Cardiac septum (tissue), 1 donor: ENCODE results near the gene RANBP17. TPM values are rescaled to one million over a fixed set of nuclear protein-coding genes. Genes with fewer than 3 reads are reported as not detected.

ENCODE experiments used
- DNase-seq: peaks from one replicate; pipeline ENCODE4 v3.0.0-alpha.2; 2020; ENCODE audit warnings: low spot score
- intact Hi-C: fragments of 100-400 bp; cut with DNase I; formaldehyde crosslinking; loops from one replicate; pipeline ENCODE4 v1.14.0; 2022
- total RNA-seq: library from RNA; stranded (reverse); fragmentation: NEBNext Ultra II Directional; extraction: Animal tissue kit (Norgen Biotek cat#: 25700); gene quantifications from one replicate; pipeline ENCODE4 v1.2.1, GENCODE V29; 2021
- donor health status: DM: no; HTN: no; CAD: no.

The RANBP17 gene
- total RNA-seq, 1 donor from 2014 or later: 9.9 TPM

DNA sequence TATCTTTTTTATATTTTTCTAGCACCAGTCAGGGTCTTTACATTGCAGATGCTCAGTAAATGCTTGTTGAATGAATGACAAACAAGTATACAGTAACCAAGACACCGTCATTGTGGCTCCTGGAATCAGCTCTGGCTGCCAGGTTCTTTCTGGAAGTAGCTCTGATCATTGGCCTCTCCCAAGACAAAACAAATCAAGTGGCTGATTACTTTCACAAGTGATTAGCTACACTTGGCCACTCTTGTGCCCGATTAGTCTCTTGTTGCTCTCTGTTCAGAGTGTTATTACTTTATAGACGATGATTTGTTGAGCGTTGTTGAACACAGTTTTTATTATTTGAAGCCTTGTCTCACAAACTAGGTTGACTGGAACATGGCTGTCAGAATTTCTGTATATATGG, 327.6 kb downstream of the RANBP17 start:
- intact Hi-C loops: no loop called here
- DNase-seq: no peak

DNA sequence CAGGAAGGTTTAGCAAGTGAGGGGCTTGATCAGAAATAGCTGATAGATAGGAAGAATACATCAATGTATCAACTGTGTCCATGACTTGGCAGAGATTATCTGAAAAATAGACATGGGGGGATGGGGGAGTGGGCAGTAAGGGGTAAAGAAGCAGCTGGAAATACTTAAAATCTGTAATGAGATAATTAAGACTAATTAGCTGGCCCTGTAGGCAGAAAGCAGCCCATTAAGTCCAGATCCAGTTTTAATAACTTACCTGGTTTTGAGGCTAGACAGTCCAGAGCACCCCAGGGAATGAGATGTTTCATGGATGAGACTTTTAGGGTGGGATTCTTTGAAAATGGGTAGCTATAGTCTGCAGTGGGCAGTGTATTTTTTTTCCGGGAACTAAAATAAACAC, 330.3 kb downstream of the RANBP17 start:
- intact Hi-C loops: no loop called here
- no peak for DNase-seq

DNA sequence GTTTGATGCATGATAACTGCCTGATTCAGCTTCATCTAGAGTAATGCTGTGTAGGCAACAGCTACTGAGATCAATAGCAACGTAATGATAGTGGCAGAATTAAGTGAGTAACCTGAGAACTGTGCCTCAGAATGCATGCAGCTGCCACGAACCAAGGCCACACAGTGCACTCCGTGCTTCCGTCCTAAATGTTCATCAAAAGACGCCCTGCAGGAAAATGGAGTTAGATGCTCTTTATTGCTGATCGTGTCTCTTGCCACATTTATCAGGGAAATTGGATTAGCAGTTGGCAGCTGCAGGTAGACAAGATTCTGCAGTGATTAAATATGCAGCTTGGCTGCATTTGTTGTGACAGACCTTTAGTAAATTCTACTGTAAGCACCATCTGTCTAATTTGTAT, 339.5 kb downstream of the RANBP17 start:
- DNase-seq: no peak
- intact Hi-C loops: no loop called here

DNA sequence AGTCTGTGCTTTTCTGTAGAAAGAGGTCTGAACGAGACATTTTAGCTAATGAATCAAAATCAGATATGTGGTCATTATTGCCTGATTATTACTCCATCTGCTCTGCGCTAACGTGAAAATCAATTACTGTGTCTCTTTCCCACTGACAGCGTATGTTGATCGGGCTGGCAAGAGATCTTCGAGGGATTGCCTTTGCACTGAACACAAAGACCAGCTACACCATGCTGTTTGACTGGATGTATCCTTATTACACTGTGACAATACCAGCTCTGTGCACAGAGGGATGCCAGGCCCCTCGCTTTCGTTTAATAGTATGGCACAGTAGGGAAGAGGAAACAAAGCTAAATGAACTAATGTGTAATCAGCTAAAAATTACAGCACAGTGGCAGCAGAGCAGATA, 343.6 kb downstream of the RANBP17 start:
- intact Hi-C loops: loop anchor here (5.0 kb wide), 1 partner anchor 132 kb away; no protein-coding TSS in a partner anchor
- no peak for DNase-seq

DNA sequence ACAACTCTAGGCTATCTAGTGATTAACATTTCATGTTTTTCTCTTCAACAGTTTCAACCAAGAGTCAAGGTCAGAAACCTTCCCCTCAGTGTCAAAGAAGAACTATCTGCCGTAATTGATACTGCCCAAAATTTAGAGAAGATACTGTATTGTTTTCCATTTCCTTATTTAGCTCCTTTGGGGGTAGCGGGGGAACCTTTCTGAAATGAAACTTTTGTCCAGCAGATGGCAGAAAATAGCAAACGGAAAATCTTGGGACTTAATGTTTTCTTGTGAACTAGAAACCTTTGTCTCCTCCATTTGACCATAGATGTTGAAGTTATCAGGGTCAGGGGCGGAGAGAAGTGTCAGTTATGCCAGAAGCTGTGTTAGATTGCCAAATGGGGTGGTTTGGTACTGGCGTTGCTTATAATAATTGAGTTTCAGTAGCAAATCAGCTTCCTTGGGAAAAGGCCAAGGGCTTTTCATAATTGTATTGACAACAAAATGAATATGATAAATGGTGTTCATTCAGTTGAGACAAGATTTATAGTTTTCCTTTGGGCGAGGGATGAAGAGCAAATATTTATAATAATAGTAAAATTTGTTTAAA, 345.5 kb downstream of the RANBP17 start:
- intact Hi-C loops: loop anchor here (5.0 kb wide), 1 partner anchor 130 kb away; no protein-coding TSS in a partner anchor
- DNase-seq: no peak

DNA sequence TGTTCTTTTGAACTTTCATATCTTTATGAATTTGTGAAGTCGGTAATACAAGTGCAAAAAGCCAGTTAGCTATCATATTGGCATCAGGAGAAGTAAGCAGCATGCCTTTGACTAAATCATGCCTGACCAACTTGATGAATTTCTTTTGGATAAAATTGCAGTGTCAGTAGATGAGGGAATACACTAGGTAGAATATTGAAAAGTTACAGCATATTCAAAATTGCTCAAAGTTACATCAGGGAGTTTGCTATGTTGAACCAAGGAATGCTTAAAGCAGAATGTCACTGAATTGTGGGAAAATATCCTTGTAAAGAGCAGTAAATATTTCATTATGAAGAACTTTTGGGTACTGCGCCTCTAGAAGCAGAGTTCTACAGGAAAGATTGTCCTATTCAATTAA, 360.1 kb downstream of the RANBP17 start:
- DNase-seq: no peak

DNA sequence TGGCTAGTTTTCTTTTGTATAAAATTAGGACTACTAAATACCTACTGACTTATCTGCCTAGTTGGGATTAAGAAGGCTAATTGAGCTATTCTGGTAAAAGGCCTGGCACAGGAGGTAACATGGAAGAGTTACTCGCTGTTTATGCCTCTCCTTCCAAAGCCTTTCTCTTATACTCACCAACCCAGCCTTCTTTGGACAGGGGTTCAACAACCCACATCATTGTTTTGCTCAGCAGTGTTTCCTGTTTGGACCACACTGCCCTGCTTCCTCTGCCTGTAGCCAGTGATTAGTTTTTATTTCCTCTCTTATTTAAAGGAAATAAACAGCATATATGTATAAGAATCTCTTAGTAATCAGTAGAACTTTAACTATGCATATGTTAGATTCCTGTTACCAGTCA, 362.1 kb downstream of the RANBP17 start:
- no peak for DNase-seq
- intact Hi-C loops: no loop called here

More for the DNA sequence above, 360.1 kb downstream of the RANBP17 start:
- intact Hi-C loops: no loop called here

DNA sequence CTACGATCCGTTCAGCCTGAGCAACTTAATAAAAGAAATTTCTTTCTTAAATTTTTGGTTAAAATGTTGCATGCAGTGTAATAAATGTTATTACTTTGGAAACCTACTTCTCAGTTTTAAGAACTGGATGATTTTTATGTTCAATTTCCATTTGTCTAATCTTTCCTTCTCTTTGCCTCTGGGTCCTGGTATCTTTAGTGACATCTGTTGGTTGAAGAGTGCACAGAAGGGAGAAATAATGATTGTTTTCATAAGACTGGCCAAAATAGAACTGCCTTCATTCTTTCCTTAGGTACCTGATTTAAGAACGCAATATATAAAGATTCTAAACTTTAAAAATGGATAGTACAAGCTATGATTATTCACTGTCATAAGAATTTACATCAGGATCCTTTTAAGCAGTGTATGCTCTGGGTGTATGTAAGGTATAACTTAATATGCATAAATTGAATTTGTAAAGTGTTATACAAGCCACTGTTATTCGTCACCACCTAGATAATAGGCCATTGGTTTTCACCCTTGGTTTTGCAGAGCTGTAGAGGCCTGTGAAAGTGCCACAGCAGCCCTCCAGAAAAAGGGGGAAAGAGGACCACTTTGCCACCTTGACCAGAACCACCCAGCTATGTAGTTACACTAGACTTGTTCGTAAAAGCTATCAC, 364.4 kb downstream of the RANBP17 start:
- DNase-seq: no peak
- intact Hi-C loops: no loop called here

DNA sequence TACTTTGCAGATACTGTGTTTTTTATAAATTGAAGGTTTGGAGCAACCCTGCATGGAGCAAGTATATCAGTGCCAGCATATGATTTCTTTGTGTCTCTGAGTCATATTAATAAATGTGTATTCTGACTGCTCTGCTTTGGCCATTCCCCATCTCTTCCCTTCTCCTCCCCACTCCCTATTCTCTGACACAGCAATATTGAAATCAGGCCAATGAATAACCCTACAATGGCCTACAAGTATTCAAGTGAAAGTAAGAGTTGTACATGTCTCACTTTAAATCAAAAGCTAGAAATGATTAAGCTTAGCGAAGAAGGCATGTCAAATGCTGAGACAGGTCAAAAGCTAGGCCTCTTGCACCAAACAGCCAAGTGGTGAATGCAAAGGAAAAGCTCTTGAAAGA, 365.0 kb downstream of the RANBP17 start:
- DNase-seq: no peak
- intact Hi-C loops: no loop called here

DNA sequence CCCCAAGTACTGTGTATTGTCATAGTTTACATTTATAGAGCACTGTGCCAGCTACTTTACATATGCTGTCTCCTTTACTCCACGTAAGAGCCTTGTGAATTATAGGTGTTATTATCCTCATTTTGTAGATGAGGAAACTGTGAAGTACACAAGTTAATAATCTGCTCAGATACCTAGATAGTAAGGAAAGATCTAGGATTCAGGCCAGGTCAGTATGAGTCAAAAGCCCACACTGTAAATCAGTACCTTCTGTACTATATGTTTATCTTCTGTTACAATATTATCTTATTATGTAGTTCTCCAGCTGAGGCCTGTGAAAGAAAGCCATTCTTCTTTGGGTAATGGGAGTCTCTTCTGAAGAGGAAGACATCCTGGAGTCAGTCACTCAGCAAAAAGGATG, 374.8 kb downstream of the RANBP17 start:
- intact Hi-C loops: no loop called here

DNA sequence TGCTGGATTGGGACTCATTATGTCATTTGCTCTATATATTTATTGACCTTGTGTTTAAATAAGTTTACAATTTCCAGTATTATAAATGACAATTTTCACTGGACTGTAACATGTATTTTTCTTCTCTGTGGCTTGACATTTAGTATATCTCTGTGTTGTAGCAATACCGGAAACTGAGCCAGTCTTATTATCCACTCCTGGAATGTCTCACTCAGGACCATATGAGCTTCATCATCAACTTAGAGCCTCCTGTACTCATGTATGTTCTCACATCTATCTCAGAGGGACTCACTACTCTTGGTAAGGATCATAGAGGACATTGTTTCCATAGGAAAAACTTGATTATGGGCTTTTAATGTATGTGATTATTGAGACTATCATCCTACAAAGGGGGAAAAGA, 380.7 kb downstream of the RANBP17 start:
- DNase-seq: no peak
- intact Hi-C loops: no loop called here

More for the DNA sequence above, 374.8 kb downstream of the RANBP17 start:
- no peak for DNase-seq

DNA sequence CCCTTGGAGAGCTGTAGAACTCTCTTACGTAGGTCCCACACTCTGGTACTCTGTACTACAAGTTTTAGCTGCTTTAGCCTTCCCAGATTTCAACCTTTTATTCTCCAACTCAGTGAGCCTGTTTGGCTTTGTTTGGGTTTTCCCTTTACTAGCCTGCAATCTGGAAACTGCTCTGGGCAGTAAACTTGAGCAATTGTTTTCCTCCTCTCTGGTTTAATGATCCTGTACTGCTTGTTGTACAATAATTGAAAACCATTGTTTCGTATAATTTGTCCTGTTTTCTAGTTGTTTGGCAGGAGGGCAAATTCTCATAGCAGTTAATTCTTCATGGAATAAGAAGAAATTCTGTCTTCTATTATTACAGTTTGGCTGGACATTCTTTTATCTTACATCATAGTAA, 384.4 kb downstream of the RANBP17 start:
- DNase-seq: no peak
- intact Hi-C loops: no loop called here

DNA sequence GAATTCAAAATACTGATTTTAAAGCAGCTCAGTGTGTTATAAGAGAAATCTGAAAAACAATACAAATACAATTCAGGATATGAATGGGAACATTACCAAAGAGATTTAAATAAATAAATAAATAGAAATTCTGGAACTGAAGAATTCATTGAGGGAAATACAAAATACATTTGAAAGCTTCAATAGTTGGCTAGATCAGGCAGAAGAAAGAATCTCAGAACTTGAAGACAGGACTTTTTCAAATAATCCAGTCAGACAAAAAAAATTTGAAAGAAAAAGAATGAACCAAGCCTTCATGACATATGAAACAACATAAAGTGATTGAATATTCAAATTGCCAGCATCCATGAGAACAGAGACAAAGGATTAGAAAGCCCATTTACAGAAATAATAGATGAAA, 387.6 kb downstream of the RANBP17 start:
- intact Hi-C loops: no loop called here

DNA sequence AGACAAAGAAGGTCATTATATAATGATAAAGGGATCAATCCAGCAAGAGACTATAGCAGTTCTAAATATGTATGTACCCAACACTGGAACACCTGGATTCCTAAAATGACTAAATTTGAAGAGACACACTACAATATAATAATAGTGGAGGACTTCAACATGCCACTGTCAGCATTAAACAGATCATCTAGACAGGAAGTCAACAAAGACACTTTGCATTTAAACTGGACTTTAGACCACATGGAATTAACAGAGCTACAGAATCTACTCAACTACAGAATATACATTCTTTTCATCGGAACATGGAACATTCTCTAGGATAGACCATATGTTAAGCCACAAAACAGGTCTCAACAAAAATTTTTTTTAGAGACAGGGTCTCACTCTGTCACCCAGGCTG, 388.9 kb downstream of the RANBP17 start:
- no peak for DNase-seq
- intact Hi-C loops: no loop called here

More for the DNA sequence above, 387.6 kb downstream of the RANBP17 start:
- no peak for DNase-seq

DNA sequence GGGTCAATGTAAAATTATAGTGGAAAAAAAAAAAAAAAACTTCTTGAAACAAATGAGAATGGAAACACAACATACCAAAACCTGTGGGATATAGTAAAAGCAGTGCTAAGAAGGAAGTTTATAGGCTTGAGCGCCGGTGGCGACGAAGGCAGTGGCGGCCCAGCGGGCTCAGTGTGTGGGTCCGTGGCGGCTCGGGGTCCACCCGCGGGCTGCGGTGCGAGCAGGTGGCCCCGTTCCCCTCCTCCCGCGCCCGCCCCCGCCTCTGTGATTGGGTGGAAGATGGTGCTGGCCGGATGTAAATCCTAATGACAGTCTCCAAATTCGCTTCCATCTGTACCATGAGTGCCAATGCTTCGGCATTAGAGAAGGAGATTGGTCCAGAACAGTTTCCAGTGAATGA, 389.7 kb downstream of the RANBP17 start:
- DNase-seq: no peak
- intact Hi-C loops: no loop called here

DNA sequence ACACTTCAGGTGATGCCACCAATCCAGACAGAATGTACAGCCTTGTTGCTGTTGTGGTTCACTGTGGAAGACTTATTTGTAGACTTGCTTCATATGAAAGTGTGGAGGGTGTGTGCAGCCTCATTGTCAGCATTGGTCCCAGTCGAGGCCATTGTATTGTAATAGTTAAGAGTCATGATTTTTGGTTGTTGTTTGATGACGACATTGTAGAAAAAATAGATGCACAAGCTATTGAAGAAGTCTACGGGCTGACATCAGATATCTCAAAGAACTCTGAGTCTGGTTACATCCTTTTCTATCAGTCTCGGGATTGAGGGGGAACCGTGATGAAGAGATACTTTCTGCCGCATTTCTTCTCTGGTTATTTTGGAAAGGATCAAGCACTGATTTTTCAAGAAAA, 390.9 kb downstream of the RANBP17 start:
- no peak for DNase-seq
- intact Hi-C loops: no loop called here

DNA sequence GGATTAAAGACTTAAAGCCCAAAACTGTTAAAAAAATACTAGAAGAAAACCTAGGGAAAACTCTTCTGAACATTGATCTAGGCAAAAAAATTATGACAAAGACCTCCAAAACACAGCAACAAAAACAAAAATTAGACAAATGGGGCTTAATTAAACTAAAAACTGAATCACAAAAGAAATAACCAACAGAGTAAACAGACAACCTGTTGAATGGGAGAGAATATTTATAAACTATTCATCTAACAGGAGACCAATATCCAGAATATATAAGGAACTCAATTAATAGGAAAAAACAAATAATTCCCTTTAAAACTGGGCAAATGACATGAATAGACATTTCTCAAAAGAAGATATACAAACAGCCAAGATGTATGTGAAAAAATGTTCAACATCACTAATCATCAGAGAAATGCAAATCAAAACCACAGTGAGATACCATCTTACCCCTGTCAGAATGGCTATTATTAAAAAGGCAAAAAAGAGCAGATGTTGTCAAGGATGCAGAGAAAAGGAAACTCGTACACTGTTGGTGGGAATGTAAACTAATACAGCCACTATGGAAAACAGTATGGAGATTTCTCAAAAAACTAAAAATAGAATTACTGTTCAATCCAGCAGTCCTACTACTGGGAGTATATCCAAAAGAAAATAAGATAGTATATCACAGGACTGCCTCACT, 397.1 kb downstream of the RANBP17 start:
- DNase-seq: no peak
- intact Hi-C loops: no loop called here

DNA sequence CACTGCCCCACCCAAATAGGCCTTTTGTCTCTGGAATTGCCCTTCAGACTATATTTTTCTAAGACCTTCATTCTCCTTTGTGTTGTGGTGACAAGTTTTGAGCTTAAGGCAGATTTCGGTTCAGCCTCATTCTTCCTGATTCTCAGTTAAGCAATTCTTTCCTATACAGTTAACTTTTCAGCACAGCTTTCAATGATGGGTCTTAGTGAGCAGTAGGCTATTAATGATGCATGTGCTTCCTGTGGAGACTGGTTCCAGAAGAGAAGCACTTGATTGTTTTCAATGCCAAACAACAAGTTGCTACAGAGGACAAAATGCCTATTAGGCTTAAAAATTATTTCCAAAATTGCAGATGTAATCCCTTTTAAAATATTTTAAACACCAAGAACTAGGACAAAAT, 399.5 kb downstream of the RANBP17 start:
- DNase-seq: no peak
- intact Hi-C loops: no loop called here

DNA sequence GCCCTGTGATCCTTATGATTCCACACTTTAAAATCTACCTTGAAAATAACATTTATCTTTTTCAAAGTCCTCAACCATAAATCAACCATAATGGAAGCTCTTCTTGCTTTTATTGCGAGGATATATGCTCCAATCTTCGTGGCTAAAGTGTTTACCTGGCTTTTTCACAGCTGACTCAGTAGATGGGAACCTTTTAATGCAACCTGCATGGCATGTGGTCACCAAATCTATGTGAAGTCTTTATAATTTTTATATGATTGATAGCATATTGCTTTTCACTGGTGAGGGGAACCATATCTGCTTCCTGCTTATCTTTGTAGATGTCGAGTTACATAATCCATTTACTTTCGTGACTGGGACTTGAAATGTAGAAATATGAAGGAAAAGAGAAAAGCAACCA, 400.1 kb downstream of the RANBP17 start:
- no peak for DNase-seq
- intact Hi-C loops: no loop called here

DNA sequence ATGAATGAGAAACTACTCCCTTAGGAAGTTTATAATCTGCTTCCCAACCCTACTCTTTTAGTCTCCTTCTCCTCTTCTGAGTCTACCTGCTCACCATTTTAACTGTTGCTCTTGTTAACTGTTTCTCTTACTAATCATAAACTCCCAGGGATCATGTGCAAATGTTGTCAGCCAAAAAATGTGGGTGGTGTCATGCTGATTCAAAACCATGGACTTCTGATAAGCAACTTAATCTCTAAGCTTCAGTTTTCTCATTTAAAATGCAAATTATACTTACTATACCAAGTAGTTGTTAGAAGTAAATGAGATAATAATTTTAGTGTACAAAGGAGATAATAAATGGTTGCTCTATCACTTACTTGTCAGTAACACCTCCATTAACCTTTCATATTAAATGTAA, 401.4 kb downstream of the RANBP17 start:
- intact Hi-C loops: no loop called here
- DNase-seq: no peak

DNA sequence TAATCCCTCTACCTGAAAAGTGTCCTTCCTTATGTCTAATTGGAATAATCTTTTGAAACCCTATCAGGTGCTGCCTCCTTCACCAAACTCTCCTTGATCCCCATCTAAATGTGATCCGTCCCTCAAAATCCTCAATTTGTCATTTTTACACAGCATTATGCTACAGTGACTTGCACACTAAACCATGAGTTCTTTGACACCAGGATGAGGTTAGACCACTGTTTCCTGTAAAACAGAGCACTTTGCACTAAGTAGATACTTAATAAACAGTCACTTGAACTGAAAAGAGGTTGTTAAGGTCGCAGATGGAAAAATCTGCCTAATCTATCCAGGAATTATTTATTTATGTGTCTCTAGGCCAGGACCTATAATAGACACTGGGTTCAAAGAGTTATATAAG, 403.0 kb downstream of the RANBP17 start:
- no peak for DNase-seq
- intact Hi-C loops: no loop called here
